Astrocyte (in vitro differentiated cells and primary cell): ENCODE results near the gene DPH2.

ENCODE experiments used
- CTCF ChIP-seq: IDR thresholded peaks from 2 replicates; pipeline ENCODE4 v1.5.1; 2011; ENCODE audit warnings: low read depth, mild to moderate bottlenecking, inconsistent platforms, low read length, moderate library complexity; ENCODE audit not compliant: insufficient read depth
- EZH2 ChIP-seq: IDR thresholded peaks from 2 replicates; pipeline ENCODE4 v1.6.1; 2012; ENCODE audit warnings: mild to moderate bottlenecking, low read length, inconsistent platforms; ENCODE audit not compliant: insufficient read depth

- TF ChIP-seq CTCF, result no peak
- TF ChIP-seq EZH2, result no peak
These were observed 22.6 kb downstream of the DPH2 start for GRCh38 chr1:43992232-43992995.
